ENCODE measurements around the gene NR2C2AP.

DNA sequence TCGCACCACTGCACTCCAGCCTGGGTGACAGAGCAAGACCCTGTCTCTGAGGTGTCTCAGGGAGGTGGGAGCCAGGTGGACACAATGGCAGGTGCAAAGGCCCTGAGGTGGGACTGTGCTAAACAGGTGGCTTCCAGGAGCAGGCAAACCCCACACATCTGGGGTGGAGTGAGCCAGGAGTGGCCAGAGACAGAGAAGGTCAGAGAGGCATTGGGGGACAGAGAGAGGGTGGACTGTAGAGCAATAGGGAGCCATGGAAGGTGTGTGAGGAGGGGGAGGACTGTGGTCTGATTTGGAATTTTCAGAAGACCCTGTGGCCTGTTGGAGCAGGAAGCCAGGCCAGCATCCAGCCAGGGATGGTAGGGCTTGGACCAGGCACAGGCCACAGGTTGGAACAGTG lies 37.8 kb downstream of the NR2C2AP start:
- TF ChIP-seq EZH2 (IDR thresholded peaks at IDR 0.05; ENCODE audit: borderline replicate concordance, low read depth, low read length, poor library complexity, severe bottlenecking) (no peak), CTCF (conservative IDR thresholded peaks at IDR 0.05; ENCODE audit: low read depth, low read length) (no peak)
